ENCODE measurements around the gene PXT1.
A peak's percentile ranks its signal among the peaks of the same experiment; 100 is the strongest.

Gene PXT1

GRCh38 chr6:36387440-36388303, 55.0 kb downstream of the PXT1 start, which contains the start of gene ETV7:
Gene ETV7, minus strand, starts transcription at chr6:36387669. Its CDS starts 128 bp downstream, at chr6:36387541.
- Histone ChIP-seq H3K9ac (ENCODE audit: low read depth, low read length) (peak within 1 kb of the TSS; percentile 49), H3K27ac (ENCODE audit: low read depth, low read length) (no peak within 1 kb of the TSS), H3K4me3 (ENCODE audit: low read depth, low read length) (peak within 1 kb of the TSS; percentile 60), H3K9me3 (ENCODE audit: control insufficient read depth, insufficient read depth, low read length) (no peaks in the 10 kb centered on the region), H3K4me1 (ENCODE audit: control insufficient read depth, insufficient read depth, low read length) (0 out of 2 replicates have a peak, but pooled peaks cover 4% of the 10 kb centered on the region), H3K36me3 (ENCODE audit: control insufficient read depth, insufficient read depth, low read length) (no peaks in the 10 kb centered on the region), H3K27me3 (ENCODE audit: control insufficient read depth, insufficient read depth, low read length) (peaks cover 50% of the 10 kb centered on the region)

GRCh38 chr6:36386495-36387439, 55.9 kb downstream of the PXT1 start:
- Histone ChIP-seq H3K9ac (ENCODE audit: low read depth, low read length) (peak overlapping the region; percentile 49), H3K36me3 (ENCODE audit: control insufficient read depth, insufficient read depth, low read length) (no peaks in the 10 kb centered on the region), H3K27ac (ENCODE audit: low read depth, low read length) (no peak overlapping the region), H3K27me3 (ENCODE audit: control insufficient read depth, insufficient read depth, low read length) (peaks cover 50% of the 10 kb centered on the region), H3K9me3 (ENCODE audit: control insufficient read depth, insufficient read depth, low read length) (no peaks in the 10 kb centered on the region), H3K4me1 (ENCODE audit: control insufficient read depth, insufficient read depth, low read length) (0 out of 2 replicates have a peak, but pooled peaks cover 8% of the 10 kb centered on the region), H3K4me3 (ENCODE audit: low read depth, low read length) (peak overlapping the region; percentile 60)

- Histone ChIP-seq H3K36me3 (ENCODE audit: control insufficient read depth, insufficient read depth, low read length) (no peaks in the 10 kb centered on the region), H3K27me3 (ENCODE audit: control insufficient read depth, insufficient read depth, low read length) (peaks cover 41% of the 10 kb centered on the region), H3K27ac (ENCODE audit: low read depth, low read length) (no peak overlapping the region), H3K9ac (ENCODE audit: low read depth, low read length) (no peak overlapping the region), H3K4me3 (ENCODE audit: low read depth, low read length) (no peak overlapping the region), H3K4me1 (ENCODE audit: control insufficient read depth, insufficient read depth, low read length) (0 out of 2 replicates have a peak, but pooled peaks cover 8% of the 10 kb centered on the region), H3K9me3 (ENCODE audit: control insufficient read depth, insufficient read depth, low read length) (no peaks in the 10 kb centered on the region)
Observed at GRCh38 chr6:36384095-36384494, 58.6 kb downstream of the PXT1 start.

- H3K9ac ChIP-seq (ENCODE audit: low read depth, low read length), result no peak overlapping the region
- H3K36me3 ChIP-seq (ENCODE audit: control insufficient read depth, insufficient read depth, low read length), result no peaks in the 10 kb centered on the region
- no peak overlapping the region for H3K4me3 ChIP-seq (ENCODE audit: low read depth, low read length)
- H3K27ac ChIP-seq (ENCODE audit: low read depth, low read length), result no peak overlapping the region
- H3K9me3 ChIP-seq (ENCODE audit: control insufficient read depth, insufficient read depth, low read length), result no peaks in the 10 kb centered on the region
- 0 out of 2 replicates have a peak, but pooled peaks cover 8% of the 10 kb centered on the region for H3K4me1 ChIP-seq (ENCODE audit: control insufficient read depth, insufficient read depth, low read length)
- H3K27me3 ChIP-seq (ENCODE audit: control insufficient read depth, insufficient read depth, low read length), result peaks cover 36% of the 10 kb centered on the region
Observed at GRCh38 chr6:36383606-36384005, 59.0 kb downstream of the PXT1 start.

GRCh38 chr6:36382976-36383375, 59.7 kb downstream of the PXT1 start:
- 0 out of 2 replicates have a peak, but pooled peaks cover 8% of the 10 kb centered on the region for H3K4me1 ChIP-seq (ENCODE audit: control insufficient read depth, insufficient read depth, low read length)
- peaks cover 30% of the 10 kb centered on the region for H3K27me3 ChIP-seq (ENCODE audit: control insufficient read depth, insufficient read depth, low read length)
- no peaks in the 10 kb centered on the region for H3K36me3 ChIP-seq (ENCODE audit: control insufficient read depth, insufficient read depth, low read length)
- H3K4me3 ChIP-seq (ENCODE audit: low read depth, low read length), result no peak overlapping the region
- no peak overlapping the region for H3K9ac ChIP-seq (ENCODE audit: low read depth, low read length)
- no peak overlapping the region for H3K27ac ChIP-seq (ENCODE audit: low read depth, low read length)
- H3K9me3 ChIP-seq (ENCODE audit: control insufficient read depth, insufficient read depth, low read length), result no peaks in the 10 kb centered on the region

GRCh38 chr6:36381502-36382389, 60.9 kb downstream of the PXT1 start:
- 0 out of 2 replicates have a peak, but pooled peaks cover 8% of the 10 kb centered on the region for H3K4me1 ChIP-seq (ENCODE audit: control insufficient read depth, insufficient read depth, low read length)
- no peak overlapping the region for H3K27ac ChIP-seq (ENCODE audit: low read depth, low read length)
- H3K27me3 ChIP-seq (ENCODE audit: control insufficient read depth, insufficient read depth, low read length), result peaks cover 18% of the 10 kb centered on the region
- H3K9ac ChIP-seq (ENCODE audit: low read depth, low read length), result no peak overlapping the region
- no peak overlapping the region for H3K4me3 ChIP-seq (ENCODE audit: low read depth, low read length)
- no peaks in the 10 kb centered on the region for H3K36me3 ChIP-seq (ENCODE audit: control insufficient read depth, insufficient read depth, low read length)
- no peaks in the 10 kb centered on the region for H3K9me3 ChIP-seq (ENCODE audit: control insufficient read depth, insufficient read depth, low read length)

GRCh38 chr6:36380166-36380565, 62.5 kb downstream of the PXT1 start:
- Histone ChIP-seq H3K4me1 (ENCODE audit: control insufficient read depth, insufficient read depth, low read length) (0 out of 2 replicates have a peak, but pooled peaks cover 4% of the 10 kb centered on the region), H3K4me3 (ENCODE audit: low read depth, low read length) (no peak overlapping the region), H3K9ac (ENCODE audit: low read depth, low read length) (no peak overlapping the region), H3K27ac (ENCODE audit: low read depth, low read length) (no peak overlapping the region), H3K36me3 (ENCODE audit: control insufficient read depth, insufficient read depth, low read length) (no peaks in the 10 kb centered on the region), H3K9me3 (ENCODE audit: control insufficient read depth, insufficient read depth, low read length) (no peaks in the 10 kb centered on the region), H3K27me3 (ENCODE audit: control insufficient read depth, insufficient read depth, low read length) (peaks cover 3% of the 10 kb centered on the region; the same call in 1 of the 2 replicates)

- Histone ChIP-seq H3K9ac (ENCODE audit: low read depth, low read length) (no peak overlapping the region), H3K4me1 (ENCODE audit: control insufficient read depth, insufficient read depth, low read length) (0 out of 2 replicates have a peak, but pooled peaks cover 4% of the 10 kb centered on the region)
Observed at GRCh38 chr6:36378936-36379335, 63.7 kb downstream of the PXT1 start.

GRCh38 chr6:36378243-36378920, 64.3 kb downstream of the PXT1 start:
- Histone ChIP-seq H3K4me1 (ENCODE audit: control insufficient read depth, insufficient read depth, low read length) (0 out of 2 replicates have a peak, but pooled peaks cover 4% of the 10 kb centered on the region), H3K4me3 (ENCODE audit: low read depth, low read length) (no peak overlapping the region), H3K9me3 (ENCODE audit: control insufficient read depth, insufficient read depth, low read length) (no peaks in the 10 kb centered on the region), H3K9ac (ENCODE audit: low read depth, low read length) (no peak overlapping the region), H3K27me3 (ENCODE audit: control insufficient read depth, insufficient read depth, low read length) (no peaks in the 10 kb centered on the region), H3K36me3 (ENCODE audit: control insufficient read depth, insufficient read depth, low read length) (no peaks in the 10 kb centered on the region), H3K27ac (ENCODE audit: low read depth, low read length) (no peak overlapping the region)

More at GRCh38 chr6:36378936-36379335, 63.7 kb downstream of the PXT1 start:
- H3K27me3 ChIP-seq (ENCODE audit: control insufficient read depth, insufficient read depth, low read length), result no peaks in the 10 kb centered on the region
- H3K27ac ChIP-seq (ENCODE audit: low read depth, low read length), result no peak overlapping the region
- H3K9me3 ChIP-seq (ENCODE audit: control insufficient read depth, insufficient read depth, low read length), result no peaks in the 10 kb centered on the region
- no peaks in the 10 kb centered on the region for H3K36me3 ChIP-seq (ENCODE audit: control insufficient read depth, insufficient read depth, low read length)
- no peak overlapping the region for H3K4me3 ChIP-seq (ENCODE audit: low read depth, low read length)
